Glomerular endothelial cell (primary cell): ENCODE measurements around the gene RUNX1. TPM values are rescaled to one million over a fixed set of nuclear protein-coding genes. Genes with fewer than 3 reads are reported as not detected.

Source experiments
- DNase-seq: peaks from one replicate; pipeline ENCODE4 v3.0.0-alpha.2; 2011; ENCODE audit warnings: low read depth, low spot score; ENCODE audit errors: extremely low read depth
- total RNA-seq: library from RNA; depleted of rRNA; stranded (reverse); fragments of >200 nt; gene quantifications from 2 replicates; pipeline ENCODE4 v1.2.3, GENCODE V29; 2015

The RUNX1 gene
- total RNA-seq, 1 donor from 2014 or later: 11.6 TPM

DNA sequence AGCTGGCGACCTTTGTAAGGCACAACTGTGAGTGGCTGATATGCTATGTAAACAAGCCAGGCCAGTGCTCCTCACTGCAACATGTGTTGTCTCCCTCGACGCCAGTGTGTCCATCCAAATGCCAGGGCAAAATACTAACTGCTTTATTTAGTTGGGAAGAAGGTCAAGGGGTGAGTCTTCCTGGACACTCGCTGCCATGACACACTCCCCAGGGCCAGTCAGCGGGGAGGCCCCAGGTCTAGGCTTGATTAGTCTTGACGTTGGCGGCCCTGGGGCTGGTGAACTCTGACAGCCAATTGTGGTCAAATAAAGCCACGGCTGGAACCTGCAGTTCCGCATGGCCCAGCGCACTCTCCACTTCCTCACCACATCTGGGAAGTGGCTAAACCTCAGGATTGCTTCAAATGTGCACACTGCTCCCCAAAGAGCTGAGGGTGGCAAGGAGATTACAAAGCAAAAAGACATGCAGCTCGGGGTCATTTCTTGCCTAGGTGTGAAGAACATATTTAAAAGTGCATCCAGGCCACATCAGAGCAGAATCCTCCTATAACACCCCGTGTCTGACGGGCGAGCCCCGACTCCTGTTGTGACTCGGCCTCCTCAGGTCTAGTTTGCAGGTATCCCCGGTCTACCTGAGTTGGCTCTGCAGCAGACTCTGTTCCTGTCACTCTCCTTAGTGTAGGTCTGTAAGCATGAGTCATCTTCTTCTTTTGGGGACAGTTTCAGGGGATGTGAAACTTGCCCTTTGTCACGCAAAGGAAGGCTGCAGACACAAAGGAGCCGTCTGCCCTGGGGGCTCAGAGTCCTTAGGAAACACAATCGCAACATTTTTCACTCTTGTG is 183.5 kb downstream of the RUNX1 start:
- no peak for DNase-seq

DNA sequence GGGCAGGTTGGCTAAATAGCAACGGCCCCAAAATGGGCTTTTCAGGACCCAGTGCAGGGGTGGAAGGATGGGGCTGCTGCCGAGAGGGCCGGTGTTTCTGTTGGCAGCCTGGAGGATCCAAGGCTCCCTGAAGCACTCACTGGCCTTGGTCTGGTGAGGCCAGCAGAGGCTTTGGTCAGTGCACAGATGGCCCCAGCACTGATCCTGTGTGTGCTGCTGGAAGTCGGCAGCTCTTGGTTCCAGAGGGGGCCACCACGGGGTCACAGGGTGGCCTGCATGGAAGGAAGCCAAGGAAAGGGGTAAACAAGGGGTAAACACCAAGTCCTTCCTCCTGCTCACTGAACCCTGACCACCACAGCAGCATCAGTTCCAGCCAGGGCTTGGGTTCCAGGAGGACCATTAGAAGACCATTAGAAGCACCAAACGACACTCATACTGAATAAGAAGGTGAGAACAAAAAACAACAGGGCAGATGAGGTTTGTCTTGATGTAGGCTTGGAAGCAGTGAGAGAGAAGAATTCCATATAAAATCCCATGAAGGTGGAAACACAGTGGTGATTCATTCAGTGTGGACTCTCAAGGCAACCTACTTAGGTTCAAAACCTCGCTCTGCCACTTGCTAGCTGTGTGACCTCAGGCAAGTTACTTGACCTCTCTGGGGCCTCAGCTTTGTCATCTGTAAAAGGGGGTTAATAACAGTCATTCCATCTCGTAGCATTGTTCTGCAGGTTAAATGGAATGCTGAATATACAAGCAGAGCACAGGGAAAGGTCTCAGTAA is 184.5 kb downstream of the RUNX1 start:
- DNase-seq: no peak

DNA sequence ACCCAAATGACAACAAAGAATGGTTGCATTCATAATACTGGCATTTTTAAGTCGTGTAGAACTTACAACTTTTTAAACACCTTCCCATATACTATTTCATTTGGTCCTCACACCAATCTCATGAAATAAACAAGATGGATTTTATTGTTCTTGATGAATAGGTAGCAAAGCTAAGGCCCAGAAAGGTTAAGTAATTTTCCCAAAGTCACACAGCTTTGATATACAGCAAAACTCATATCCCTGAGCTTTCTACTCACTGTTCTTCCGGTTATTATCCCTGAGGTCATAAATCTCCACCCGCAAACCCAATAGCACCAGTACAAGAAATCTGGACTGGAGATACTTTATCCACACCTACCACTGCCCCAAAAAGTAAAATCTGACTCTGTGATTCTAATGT is 186.2 kb downstream of the RUNX1 start:
- no peak for DNase-seq

- no peak for DNase-seq
Measured at GRCh38 chr21:34861258-34861657, 187.8 kb downstream of the RUNX1 start.

DNA sequence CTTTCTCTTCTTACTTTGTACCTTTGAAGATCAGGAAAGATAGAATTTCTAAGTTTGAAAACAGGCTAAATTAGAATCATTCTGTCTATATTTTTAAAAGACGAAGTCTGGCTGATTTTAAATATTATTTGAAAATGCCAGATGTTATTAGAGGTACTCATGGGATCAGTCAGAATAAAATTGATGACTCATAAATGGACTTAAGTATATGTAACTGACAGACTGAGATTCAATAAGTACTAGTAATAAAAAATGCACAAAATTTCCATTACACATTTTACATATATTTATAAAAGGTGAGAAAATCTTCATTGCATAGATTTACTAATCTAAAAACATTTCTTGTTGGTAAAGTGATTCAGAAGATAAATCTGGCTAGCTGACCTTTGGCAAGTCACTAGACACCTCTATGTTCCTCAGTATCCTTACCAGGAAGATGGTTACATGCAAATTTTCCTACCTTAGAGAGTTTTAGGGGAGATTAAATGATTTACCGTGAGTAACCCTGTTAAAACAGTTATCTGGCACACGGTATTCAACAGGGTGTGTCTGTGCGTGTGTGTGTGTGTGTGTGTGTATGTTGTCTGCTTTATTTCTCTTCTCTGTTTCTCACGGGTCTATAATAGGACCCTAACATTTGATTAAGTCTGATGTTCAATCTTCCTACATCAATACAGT is 189.0 kb downstream of the RUNX1 start:
- DNase-seq: no peak

- no peak for DNase-seq
Measured at GRCh38 chr21:34858559-34858958, 190.5 kb downstream of the RUNX1 start.

DNA sequence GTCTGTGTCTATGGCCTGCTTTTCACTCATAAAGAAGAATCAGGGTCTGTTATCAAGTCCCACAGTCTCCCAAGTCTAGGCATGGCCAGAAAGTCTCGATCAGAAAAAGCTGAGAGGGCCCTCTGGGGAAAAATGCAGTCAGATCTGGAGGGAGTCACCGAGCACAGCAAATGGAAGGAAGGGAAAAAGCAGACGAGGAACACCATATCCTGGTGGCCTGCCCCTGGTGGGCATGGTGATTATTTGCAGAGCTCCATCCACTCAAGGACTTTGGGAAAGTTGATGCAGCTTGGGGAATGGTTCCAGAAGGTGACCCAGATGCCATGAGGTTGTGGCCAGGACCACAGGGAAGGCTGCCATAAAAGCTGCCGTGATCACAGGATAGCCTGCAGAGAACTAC is 191.2 kb downstream of the RUNX1 start:
- DNase-seq: no peak

GRCh38 chr21:34857122-34857713 is 191.9 kb downstream of the RUNX1 start:
- DNase-seq: no peak

DNA sequence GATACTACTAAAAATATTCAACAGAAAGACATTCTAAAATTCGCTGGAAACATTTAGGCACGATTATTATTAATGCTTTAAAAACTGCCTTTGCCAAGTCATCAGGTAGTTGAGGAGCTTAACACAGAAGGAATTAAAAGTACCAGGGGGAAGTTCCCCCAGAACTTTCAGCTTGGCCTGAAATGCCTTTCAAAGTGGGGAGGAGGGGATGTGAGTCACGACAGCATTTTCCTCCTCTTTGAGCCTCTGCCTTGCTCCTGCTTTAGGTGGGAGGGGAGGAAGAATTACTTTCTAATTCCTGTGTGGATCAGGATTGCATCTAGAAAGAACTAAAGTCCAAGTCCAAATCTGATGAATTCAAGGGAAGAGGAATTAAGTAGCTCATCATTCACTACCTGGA is 196.7 kb downstream of the RUNX1 start:
- DNase-seq: no peak

DNA sequence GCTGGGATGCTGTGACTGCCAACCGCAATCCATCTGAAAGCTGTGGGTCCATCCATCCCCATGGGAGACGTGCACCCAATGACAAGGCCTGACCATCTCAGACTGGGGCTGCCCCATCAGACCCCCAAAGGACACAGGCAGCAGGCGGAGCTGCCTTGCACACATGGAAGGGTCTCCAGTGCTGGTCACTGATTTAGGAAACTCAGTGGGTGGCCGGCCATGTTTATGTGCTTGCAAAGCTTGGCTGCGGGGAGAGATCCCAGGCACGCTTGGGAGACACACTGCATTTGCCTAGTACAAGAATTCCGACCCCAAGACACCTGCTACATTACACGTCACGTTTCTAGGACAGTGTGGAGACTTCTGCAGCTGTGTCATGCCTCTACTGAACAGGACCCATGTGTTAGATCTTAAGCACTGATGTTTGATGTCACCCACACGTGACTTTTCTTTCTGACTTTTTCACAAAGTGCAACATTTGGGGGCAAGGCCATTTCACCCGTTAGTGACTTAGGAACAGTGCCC is 198.9 kb downstream of the RUNX1 start:
- no peak for DNase-seq

DNA sequence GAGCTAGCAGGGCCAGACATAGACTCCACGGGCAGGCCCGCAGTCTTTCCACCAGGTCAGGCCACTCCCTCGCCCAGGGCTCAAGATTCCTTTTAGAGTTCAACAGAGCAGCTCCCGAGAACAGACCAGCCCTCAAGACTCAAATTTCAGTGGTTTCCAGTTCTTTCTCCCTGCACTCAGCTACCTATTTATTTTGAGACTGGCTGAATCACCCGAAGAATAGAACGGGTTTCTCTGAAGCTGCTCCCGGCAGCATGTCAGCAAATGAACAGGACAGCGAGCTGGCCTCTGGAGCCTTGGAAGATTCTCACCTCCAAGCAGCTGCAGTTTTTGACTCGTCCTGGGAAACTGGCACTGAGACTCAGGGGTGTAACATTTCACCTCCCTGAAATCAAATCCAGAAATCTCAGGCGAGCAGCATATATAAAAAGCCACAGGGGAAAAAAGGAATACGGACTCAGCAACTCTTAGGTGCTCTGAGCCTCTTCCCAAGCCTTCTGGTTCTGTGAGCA is 202.4 kb downstream of the RUNX1 start:
- DNase-seq: no peak

GRCh38 chr21:34845521-34846451 is 203.3 kb downstream of the RUNX1 start:
- no peak for DNase-seq

DNA sequence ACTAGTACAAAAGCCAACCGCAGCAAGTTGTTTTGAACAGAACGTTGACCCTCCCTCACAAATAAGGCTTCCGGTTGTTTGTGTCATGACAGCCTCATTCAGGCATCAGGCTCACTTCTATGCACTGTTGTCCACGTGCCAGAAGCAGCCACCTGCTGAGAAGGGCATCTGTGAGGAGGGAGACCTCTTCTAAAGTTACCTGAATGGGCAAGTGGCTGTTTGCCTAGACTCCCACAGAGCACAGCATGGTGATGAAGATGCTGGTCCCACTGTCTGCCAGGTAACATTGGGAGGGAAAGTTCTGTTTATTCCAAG is 204.2 kb downstream of the RUNX1 start:
- DNase-seq: no peak

GRCh38 chr21:34844013-34844923 is 204.8 kb downstream of the RUNX1 start:
- no peak for DNase-seq

GRCh38 chr21:34843562-34843961 is 205.5 kb downstream of the RUNX1 start:
- DNase-seq: no peak

DNA sequence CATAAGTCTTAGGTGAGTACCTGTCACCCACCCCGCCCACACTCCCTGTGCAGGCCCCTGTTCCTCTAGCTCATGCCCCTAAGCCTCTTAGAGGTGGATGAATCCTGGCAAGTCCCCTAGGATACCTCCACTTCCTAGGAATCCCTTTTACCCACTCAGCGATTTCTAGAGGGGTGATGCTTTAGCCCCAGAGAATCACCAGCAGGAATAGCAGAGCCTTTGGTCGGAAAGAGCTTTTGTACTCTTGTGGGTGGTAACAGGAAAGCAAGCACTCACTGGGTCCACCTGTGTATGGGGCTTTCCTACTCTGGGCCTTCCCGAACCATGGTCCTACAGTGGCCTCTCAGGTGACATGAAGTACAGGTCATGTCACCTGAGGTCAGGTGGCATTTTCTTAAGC is 207.9 kb downstream of the RUNX1 start:
- no peak for DNase-seq

- no peak for DNase-seq
Measured at GRCh38 chr21:34840693-34841092, 208.4 kb downstream of the RUNX1 start.

DNA sequence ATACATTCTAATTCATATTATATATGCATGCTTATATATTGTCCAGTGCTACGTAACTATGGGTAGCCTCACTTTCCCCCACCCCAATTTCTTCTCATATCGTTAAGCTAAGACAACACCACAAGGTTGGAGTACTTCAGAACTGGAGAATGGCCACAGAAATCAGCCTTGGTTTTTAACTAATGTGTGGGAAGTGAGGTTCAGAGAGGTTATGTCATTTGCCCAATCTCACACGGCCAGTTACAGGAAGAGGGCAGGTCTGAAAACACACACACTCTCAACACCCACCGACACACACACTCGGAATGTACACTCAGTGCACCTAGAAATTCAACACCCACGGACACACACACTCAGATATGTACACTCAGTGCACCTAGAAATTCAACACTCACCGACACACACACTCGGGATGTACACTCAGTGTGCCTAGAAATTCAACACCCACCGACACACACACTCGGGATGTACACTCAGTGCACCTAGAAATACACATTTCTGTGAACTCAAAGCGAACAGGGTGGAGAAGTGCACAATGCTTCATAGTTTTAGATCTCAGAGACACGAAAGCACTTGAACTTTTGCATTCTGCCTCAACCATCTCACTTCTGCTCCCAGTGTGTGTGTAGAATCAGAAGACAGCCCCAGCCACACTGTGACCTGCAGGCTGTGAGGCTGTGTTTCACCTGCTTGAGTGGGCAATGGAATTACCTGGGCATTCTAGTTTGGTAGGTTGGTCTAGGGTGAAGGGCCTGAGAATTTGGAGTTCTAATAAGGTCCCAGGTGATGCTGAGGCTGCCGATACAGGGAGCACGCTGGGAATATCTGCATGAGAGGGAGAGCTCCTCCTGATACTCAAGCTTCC is 209.9 kb downstream of the RUNX1 start:
- no peak for DNase-seq
